HG02571 (cell line): Measurements from ENCODE around the gene GIGYF2.

Experiments used
- ATAC-seq: cut with Tn5 transposase; IDR thresholded peaks from one replicate; pipeline ENCODE4 v1.9.1; 2021; ENCODE audit warnings: mild to moderate bottlenecking, moderate library complexity; ENCODE audit not compliant: unreplicated experiment

The GIGYF2 gene

DNA sequence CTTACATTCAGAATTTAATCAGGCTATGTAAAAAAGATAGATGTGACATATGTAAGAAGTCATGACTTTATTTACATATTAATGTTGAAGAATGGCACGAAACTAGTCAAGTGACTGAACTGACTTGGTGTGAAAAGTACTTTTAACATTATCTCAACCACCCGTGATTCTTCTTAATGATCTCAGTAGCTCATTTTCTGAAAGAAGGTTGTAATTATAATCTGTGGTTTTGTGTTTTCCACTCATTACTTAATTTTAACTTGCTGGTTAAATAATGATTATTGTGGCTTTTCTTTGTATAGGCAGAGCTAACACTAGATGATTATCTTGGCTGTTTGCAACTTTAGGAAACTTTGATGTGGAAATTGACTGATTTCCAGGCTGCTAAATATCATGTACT, 60.8 kb downstream of the GIGYF2 start:
- no peak for ATAC-seq

DNA sequence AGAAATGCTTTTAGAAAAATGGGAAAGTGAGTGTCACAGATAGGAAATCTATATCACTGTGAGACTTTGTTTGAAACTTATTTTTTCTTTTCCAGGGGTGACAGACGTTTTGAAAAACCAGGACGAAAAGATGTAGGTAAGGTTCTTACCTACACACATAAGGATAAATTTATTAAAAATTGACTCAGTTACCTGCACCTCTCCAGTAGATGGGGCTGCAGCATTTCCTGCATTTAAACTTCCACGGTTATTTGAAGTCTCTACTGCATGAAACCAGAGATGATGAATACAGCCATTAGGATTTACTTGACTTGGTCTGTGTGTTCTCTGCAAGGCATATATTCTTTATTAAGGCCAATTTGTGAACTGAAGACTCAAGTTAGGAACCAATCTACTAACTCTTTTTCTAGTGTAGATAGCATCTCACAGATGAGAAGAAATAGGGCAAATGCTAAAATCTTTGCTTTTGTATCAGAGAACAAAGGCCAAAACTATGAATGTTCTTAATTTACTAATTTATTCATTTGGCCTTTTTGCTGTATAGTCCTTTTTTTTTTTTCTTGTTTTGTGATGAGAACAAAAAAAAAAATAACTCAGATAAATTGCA, 64.3 kb downstream of the GIGYF2 start:
- ATAC-seq, result no peak

DNA sequence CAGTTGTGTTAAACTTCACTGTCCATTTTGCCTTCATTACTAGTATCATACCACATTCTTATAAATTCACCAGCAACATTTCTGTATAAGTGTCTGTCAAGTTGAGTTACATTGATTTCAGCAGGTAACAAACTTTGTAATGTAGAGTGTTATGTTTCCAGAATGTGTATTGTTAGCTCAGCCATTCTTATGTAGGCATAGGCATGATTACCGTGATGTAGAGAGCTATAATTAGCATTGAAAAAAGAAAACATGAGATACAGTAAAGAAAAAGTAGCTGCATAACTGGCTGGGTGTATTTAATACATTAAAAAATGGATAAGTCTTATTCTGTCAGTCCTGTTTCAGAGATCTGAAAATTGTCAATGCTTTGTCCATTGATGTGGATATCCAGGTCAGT, 70.7 kb downstream of the GIGYF2 start:
- no peak for ATAC-seq

DNA sequence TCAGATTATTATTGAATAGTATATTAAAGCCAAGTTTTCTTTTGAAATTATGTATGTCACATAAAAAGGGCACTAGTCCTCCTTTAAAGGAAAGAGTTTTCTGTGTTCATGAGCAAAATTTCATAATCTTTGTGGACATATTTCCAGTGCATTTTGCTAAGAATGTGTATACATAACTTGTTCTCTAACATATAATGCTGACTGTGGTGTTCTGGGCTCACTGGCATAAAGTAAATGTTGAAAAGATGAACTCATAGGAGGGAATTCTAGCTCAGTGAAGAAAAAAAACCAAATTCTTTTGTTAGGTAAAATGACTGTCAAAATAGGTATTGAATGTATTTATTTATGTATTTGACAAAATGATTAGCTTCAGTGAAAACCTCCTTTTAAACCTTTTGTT, 73.1 kb downstream of the GIGYF2 start:
- ATAC-seq, result no peak

DNA sequence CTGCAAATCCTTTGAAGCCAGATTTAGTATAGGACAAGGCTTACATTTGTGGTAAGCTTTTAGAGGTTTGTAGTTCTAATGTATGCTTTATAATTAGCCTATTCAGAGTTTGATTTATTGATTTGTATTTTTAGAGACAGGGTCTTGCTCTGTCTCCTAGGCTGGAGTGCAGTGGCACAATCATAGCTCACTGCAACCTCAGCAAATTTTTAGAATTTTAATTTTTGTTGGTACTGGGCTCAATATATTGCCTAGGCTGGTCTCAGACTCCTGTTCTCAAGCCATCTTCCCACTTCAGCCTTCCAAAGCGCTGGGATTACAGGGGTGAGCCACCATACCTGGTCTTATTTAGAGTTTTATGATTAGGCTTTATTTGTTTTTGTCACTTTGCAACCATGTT, 74.7 kb downstream of the GIGYF2 start:
- no peak for ATAC-seq

DNA sequence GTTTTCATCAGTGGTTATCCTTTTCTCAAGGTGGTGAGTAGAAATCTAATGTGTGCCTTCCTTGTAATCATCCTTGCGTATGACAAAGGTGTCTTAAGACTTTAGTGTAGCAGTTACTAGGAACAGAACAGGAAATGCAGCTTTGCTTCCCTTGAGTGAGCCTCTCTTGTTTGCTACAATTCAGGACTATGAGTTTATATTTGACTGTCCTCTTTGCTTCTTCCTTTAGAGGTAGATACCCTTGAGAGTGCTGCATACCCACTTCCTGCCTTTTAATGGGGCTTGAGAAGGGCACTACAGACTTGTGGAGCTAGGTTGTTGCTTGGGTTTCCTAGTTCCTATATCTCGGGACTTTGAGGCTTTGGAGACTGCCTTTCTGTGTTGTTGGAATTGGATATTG, 75.4 kb downstream of the GIGYF2 start:
- ATAC-seq, result no peak

DNA sequence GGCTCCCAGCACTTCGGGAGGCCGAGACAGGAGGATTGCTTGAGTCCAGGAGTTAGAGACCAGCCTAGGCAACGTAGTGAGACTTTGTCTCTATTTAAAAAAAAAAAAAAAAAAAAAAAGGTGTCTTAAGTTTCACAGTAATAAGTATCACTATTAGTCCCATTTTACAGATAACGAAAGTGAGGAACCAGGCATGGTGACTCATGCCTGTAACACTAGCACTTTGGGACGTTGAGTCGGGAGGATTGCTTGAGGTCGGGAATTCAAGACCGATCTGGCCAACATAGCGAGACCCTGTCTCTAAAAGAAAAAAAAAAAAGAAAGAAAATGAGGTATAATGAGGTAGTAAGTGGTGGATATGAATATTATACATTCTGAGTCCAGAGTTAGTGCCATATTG, 76.7 kb downstream of the GIGYF2 start:
- no peak for ATAC-seq

DNA sequence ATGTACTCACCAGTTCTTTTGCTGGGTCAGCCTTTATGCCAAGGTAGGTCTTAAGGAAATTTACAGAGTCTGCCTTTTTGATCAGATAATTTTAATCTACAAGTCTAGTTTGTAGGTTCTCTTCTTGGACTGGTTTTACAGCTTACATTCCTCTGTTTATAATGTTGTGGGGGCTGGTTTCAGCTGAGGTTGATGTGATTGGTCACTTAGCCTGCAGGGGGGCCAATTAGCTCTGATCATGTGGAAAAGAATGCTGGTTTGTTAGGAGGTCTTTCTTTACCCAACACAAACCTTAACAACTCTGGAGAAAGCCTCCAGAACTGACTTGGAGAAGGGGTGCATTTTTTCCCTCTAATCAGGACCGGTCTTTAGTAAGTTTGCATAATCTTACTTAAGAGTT, 79.3 kb downstream of the GIGYF2 start, which contains the start of gene KCNJ13:
KCNJ13 (minus strand) TSS at position 131 of the 400 bp plus-strand sequence. CDS start 5,203 bp downstream, outside the sequence.
- ATAC-seq, result no peak

DNA sequence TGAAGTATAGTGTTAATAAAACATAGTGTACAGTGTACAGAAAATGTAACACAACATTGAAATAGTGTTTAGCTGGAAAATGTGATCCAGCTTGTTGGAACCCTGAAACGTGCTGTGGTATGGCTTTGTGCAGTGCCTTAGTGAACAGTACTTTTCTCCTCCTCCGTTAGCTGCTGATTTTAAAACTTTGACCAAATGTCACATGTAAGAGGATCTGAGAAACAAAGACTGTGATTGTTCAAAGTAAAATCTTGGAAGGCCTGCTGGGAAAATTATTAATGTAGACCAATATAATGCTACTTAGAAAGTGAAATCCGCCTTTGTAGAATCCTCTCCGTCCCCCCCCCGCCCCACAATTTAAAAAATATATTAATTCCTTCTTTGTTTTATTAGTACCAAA, 80.1 kb downstream of the GIGYF2 start:
- ATAC-seq, result no peak

DNA sequence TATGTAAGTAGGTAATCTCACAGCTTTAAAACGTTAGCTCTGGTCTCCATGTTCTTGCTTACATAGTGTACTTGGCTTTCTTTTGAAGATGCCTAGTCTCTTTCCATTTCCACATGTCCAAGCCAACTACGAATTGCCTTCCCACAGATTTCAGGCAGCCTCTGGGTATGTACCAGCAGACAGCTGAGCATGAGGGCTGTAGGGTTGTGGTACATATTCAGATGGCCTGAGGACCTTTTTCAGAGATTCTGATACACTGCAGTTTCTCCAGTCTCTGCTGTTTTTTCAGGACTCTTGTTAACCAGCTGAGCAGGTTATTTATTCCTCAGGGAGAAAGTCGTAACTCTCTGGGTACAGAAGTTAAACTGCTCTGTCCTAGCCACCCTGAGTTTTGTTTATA, 82.3 kb downstream of the GIGYF2 start:
- ATAC-seq, result no peak

DNA sequence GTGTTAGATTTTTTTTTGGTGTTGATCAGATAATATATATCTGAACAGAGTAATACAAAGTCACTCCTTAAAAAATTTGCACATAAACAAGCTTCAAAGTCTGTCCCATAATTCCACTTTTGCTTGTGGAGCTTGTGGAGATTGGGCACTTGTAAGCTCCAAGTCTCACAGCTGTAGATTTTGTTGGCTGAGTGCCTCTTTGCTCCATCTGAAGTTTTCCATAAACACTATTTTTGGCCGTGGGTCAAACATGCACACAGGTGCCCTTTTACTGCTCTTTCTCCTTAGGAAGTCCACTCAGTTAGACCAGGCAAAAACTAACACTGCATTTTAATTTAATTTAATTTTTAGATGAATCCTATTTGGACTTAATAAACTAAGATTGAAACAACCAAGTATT, 82.8 kb downstream of the GIGYF2 start:
- no peak for ATAC-seq

DNA sequence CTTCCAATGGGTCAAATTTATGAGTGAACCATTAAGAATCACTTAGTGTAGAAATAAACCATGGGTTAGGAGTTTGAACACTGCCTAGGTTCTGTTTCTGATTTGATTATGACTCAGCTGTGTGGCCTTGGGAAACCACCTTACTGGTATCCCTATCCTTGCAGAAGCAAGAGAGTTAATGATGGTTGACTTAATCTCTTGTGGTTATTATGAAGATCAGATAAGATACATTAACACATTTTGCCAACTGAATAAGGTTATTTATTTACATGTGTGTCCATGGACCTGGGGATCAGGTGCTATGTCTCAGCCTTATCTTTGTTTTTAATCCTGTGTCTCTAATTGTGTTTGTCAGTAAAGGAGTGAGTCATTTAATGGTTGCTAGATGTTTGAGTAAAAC, 84.6 kb downstream of the GIGYF2 start:
- ATAC-seq, result peak; percentile 86

DNA sequence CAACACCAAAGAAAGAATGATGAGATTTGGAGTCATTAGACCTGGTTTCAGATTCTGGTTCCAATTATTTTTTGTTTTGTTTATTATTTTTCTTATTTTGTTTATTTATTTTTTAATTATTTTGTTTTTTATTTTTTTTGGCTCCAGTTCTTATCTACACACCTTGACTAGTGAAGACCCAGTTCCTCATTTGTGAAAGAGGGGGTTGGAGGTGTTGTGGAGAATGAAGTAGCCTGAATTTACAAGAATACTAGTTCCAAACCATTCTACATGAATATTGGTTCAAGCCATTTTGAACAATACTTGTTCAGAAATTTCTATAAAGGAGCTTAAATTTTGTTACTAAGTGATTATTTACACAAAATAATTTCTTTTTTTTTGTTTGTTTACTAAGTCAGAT, 86.1 kb downstream of the GIGYF2 start:
- ATAC-seq, result no peak

DNA sequence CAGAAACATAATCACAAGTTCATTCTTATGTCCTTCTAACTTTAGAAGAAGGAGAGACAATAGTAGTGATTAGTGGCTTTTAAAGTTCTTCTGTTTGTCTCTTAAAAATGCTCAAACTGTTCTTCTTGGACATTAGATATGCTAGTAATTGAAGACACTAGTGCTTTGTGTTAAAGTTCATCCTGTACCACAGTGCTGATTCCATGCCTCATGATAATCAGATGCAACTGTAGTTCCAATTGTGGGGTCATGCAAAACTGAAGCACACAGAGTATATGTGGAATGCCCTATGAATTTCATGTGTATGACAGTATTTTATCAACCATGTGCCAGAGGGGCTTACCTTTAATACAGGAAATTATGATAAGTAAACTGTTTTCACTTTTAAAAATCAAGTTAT, 90.7 kb downstream of the GIGYF2 start:
- ATAC-seq, result no peak

DNA sequence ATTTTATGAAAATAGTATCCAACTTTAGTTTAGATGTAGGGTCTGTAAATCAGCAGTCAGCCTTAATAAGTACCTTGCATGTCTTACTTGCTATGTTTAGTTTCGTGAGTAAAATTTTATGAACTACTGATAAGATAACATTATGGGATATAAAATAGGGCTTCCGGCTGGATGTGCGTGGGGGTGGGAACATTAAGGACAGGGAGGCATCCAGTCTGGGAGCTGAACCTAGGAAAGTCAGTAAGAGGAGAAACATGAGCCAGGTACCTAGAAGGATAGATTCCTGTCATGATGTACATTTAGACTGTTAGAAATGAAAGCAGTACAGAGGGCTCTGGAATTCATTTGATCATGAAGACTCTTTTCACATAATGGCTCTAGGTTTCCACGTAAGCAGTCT, 92.0 kb downstream of the GIGYF2 start:
- ATAC-seq, result no peak

DNA sequence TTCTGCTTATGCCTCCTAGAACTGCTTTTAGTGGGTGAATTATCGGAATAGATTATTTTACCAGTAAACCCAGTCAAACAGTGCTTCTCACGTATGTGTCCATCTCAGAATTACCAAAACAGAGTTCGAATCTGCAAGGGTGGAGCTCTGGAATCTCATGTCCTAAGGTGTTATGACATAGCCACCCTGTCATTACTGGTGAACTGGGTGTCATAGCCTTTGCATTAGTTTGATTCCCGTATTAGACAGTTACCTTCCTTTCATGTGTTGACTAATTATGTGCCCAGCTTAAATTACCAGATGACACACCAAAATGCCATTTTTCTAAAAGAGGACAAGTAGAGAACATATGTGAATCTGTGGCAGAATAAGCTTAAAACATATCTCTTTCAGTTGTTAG, 94.4 kb downstream of the GIGYF2 start:
- no peak for ATAC-seq

DNA sequence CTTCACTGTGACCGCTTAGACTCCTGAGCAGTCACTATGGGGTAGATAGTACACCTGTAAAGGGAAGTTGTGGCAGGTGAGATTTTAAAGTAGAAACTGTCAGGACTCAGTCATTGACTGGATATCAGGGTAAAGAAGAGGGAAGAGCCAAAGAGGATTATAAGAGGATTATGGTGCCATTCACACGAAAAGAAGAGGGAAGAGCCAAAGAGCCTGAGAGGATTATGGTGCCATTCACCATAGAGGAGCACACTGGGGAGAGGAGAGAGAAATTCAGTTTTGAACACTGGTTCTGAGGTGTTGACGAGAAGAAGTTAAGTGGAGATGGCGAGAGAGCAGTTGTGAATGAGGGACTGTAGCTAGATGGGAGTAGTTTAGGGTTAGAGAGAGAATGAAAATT, 96.1 kb downstream of the GIGYF2 start:
- no peak for ATAC-seq

DNA sequence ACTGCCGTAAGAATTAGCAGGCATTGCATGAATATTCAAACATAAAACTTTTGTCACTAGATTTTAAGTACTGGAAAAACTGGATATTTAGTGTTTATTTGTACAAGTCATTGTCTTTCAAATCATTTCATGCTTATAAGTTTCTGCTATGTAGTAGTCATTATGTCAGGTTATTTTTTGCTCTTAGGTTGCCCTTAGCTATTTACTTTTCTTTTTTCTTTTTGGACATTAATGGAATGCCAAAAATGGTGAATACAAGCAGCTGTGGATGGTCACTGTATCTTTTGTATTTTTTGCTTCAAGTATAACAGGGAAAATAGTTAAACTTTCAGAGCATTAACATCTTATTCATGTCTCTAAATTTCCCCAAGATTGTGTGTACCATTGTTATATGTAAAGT, 97.8 kb downstream of the GIGYF2 start:
- no peak for ATAC-seq

DNA sequence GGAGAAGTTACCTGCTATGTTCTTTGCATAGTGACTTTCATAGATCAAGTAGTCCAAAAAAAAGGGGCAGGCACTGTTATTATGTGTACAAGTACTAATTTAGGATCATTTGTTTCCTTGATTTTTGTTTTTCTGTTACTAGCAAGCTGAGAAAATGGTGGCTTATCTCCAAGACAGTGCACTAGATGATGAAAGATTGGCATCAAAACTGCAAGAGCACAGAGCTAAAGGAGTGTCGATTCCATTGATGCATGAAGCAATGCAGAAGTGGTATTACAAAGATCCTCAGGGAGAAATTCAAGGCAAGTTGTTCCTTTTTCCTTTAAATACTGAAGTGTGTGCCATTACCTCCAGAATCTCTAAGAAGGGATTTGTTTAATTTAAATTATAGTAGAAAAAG, 98.8 kb downstream of the GIGYF2 start:
- ATAC-seq, result no peak

DNA sequence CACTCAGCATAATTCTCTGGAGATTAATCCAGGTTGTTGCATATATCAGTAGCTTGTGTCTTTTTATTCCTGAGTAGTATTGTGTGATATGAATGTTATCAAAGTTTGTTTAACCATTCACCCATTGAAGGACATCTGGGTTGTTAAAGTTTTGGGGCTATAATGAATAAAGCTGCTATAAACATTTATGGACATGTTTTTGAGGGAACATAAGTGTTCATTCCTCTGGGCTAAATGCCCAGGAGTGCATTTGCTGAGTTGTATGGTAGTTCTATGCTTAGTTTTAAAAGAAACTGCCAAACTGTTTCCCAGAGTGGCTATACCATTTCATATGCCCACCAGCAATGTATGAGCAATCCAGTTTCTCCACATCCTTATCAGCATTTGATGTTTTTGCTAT, 101.1 kb downstream of the GIGYF2 start:
- ATAC-seq, result no peak

DNA sequence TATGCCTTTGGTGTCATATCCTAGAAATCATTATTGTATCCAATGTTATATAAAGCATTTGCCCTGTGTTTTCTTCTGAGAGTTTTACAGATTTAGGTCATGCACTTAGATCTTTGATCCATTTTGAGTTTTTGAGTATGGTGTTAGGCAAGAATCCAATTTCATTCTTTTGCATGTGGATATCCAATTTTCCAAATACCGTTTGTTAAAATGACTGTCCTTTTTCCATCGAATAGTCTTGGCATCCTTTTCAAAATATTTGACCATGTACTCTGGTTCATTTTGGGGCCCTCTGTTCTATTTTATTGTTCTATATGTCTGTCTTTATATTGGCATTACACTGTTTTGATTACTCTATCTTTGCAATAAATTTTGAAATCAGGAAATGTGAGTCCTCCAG, 103.0 kb downstream of the GIGYF2 start:
- ATAC-seq, result no peak

DNA sequence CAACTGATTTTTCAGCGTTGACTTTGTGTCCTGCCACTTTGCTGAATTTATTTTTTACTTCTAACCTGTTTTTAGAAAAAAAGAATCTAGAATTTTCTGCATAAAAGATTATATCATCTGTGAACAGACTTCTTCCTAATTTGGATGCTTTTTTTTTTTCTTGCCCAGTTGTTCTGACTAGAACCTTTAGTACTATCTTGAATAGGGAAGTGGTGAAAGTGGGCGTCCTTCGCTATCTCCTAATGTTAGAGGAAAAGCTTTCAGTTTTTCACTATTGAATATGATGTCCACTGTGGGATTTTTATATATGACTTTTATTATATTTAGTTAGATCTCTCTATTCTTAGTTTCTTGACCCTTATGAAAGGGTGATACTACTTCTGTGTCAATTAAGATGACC, 105.0 kb downstream of the GIGYF2 start:
- no peak for ATAC-seq

DNA sequence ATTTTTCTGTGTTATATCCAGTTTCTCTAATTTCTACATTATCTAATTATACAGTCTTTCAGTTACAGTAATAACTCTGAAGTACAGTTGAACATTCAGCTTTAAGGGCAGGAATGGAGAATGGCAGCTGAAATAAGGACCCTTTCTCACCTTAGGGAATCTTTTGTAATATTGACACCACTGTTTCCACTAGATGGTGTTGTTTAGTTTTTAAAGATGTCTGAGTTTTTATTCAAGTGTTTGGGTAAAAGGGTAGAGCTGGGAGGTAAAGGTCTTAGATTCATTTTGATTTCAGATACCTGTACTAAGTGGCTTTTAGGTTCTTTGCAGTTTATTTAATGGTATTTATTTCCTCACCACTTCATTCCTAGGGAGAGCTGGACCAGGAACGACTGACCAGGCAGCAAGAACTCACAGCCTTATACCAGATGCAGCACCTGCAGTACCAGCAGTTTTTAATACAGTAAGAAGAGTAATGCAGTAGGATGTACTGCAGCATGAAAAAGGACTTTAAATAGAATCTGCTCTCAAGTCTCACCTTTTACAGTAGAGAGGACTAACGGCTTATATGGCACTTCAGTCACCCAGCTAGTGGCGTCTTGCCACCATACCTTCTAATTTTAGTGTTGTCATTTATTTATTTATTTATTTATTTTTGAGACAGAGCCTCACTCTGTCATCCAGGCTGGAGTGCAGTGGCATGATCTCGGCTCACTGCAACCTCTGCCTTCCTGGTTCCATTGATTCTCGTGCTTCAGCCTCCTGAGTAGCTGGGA, 112.4 kb downstream of the GIGYF2 start:
- no peak for ATAC-seq
